Thoracic aorta (tissue), 2 donors: Measurements from ENCODE around the gene ACSL3. TPM values are rescaled to one million over a fixed set of nuclear protein-coding genes. Genes with fewer than 3 reads are reported as not detected.
"Not testable (repeated sequence)": the region's sequence is repeated elsewhere in the genome, so short reads cannot be mapped to it uniquely, and the experiment has no call there.

Experiments
- ATAC-seq: fragments of 150-250 bp; one replicate; pipeline ENCODE4 v1.8.0; 2017; ENCODE audit warnings: low read depth; ENCODE audit not compliant: insufficient number of reproducible peaks, low FRiP score
- DNase-seq: peaks from one replicate; pipeline ENCODE4 v3.0.0-alpha.2; 2020; ENCODE audit warnings: low spot score
- H3K27ac ChIP-seq, 2 donors: fragments of 200-600 bp; sonication (generic); 1 replicate in 1 of 2; 2 replicates in 1 of 2; pipeline ENCODE4 v1.5.1; 2016; ENCODE audit warnings: mild to moderate bottlenecking in 2 of 2, moderate library complexity in 2 of 2
- H3K27me3 ChIP-seq: fragments of 200-600 bp; sonication (generic); replicated peaks from 2 replicates; pipeline ENCODE4 v1.6.0; 2016; ENCODE audit warnings: mild to moderate bottlenecking; ENCODE audit not compliant: insufficient read depth
- H3K36me3 ChIP-seq: fragments of 200-600 bp; sonication (generic); one replicate; pipeline ENCODE4 v1.5.1; 2016
- H3K4me1 ChIP-seq, 2 donors: fragments of 200-600 bp; sonication (generic); 1 replicate in 1 of 2; 2 replicates in 1 of 2; pipeline versions ENCODE4 v1.5.1 to v1.6.0; 2016; ENCODE audit warnings: low read depth in 2 of 2, mild to moderate bottlenecking in 1 of 2; ENCODE audit not compliant: control insufficient read depth in 1 of 2
- H3K4me3 ChIP-seq: fragments of 200-600 bp; sonication (generic); 2 replicates; pipeline ENCODE4 v1.5.1; 2016; ENCODE audit warnings: mild to moderate bottlenecking
- H3K9me3 ChIP-seq: fragments of 200-600 bp; sonication (generic); 2 replicates; pipeline ENCODE4 v1.5.1; 2016
- CTCF ChIP-seq: fragments of 200-600 bp; sonication (generic); IDR thresholded peaks from one replicate; pipeline ENCODE4 v1.5.1; 2019; ENCODE audit warnings: antibody characterized with exemption
- total RNA-seq, 2 donors: library from RNA; depleted of rRNA; stranded (reverse); fragments of >200 nt; gene quantifications; one replicate each; pipeline versions ENCODE4 v1.1.0 to v1.2.3, GENCODE V29; 2016

The ACSL3 gene
- total RNA-seq, 2 donors from 2014 or later = 65.1 to 79.0 TPM

- DNase-seq (no peak), ATAC-seq (no peak)
- H3K4me3 ChIP-seq = no peak overlapping the region
- peak overlapping the region in 1 of 2 donors; percentile 37 for H3K27ac ChIP-seq
- H3K9me3 ChIP-seq = no peaks in the 10 kb centered on the region
- no peaks in the 10 kb centered on the region for H3K27me3 ChIP-seq
- no peak for TF ChIP-seq CTCF
- H3K36me3 ChIP-seq = peaks cover 3% of the 10 kb centered on the region
- H3K4me1 ChIP-seq = peaks cover 20 to 56% of the 10 kb centered on the region in 2 donors
These were observed 51.9 kb downstream of the ACSL3 start for GRCh38 chr2:222912776-222913175.

- peak; percentile 47 for TF ChIP-seq CTCF
- DNase-seq (no peak), ATAC-seq (no peak)
- Histone ChIP-seq H3K27ac (no peak overlapping the region), H3K27me3 (no peaks in the 10 kb centered on the region), H3K4me1 (peaks cover 23 to 58% of the 10 kb centered on the region in 2 donors), H3K9me3 (no peaks in the 10 kb centered on the region), H3K4me3 (no peak overlapping the region), H3K36me3 (no peaks in the 10 kb centered on the region)
These were observed 54.5 kb downstream of the ACSL3 start for GRCh38 chr2:222915092-222915957.

- no peak for DNase-seq
- Histone ChIP-seq H3K27ac (no peak overlapping the region), H3K4me1 (peaks cover 23 to 60% of the 10 kb centered on the region in 2 donors), H3K4me3 (no peak overlapping the region), H3K36me3 (peaks cover 2% of the 10 kb centered on the region), H3K27me3 (no peaks in the 10 kb centered on the region), H3K9me3 (no peaks in the 10 kb centered on the region)
- no peak for ATAC-seq
- TF ChIP-seq CTCF = no peak
These were observed 55.7 kb downstream of the ACSL3 start for GRCh38 chr2:222916229-222917197.

GRCh38 chr2:222917212-222917611 lies 56.4 kb downstream of the ACSL3 start:
- H3K27ac ChIP-seq, H3K9me3 ChIP-seq, H3K27me3 ChIP-seq, H3K4me3 ChIP-seq, H3K36me3 ChIP-seq, DNase-seq, ATAC-seq: not testable (repeated sequence)
- peaks cover 19 to 56% of the 10 kb centered on the region in 2 donors for H3K4me1 ChIP-seq

- H3K9me3 ChIP-seq = no peaks in the 10 kb centered on the region
- TF ChIP-seq CTCF = no peak
- H3K4me1 ChIP-seq = peaks cover 9 to 30% of the 10 kb centered on the region in 2 donors
- H3K27ac ChIP-seq = peak overlapping the region in 1 of 2 donors; percentile 30
- H3K36me3 ChIP-seq = peaks cover 14% of the 10 kb centered on the region
- peak; percentile 79 for ATAC-seq
- DNase-seq = no peak
- H3K4me3 ChIP-seq = no peak overlapping the region
- H3K27me3 ChIP-seq = no peaks in the 10 kb centered on the region
These were observed 59.1 kb downstream of the ACSL3 start for GRCh38 chr2:222919841-222920526.
